Right atrium auricular region (tissue), 2 donors: Measurements from ENCODE around the gene MN1. TPM values are rescaled to one million over a fixed set of nuclear protein-coding genes. Genes with fewer than 3 reads are reported as not detected.

Experiments used
- DNase-seq: peaks from one replicate; pipeline ENCODE4 v3.0.0-alpha.2; 2019; ENCODE audit warnings: low spot score
- H3K27ac ChIP-seq, 2 donors: fragments of 200-600 bp; sonication (generic); 1 replicate in 1 of 2; 2 replicates in 1 of 2; pipeline ENCODE4 v1.5.1; 2016 to 2019
- H3K27me3 ChIP-seq, 2 donors: fragments of 200-600 bp; sonication (generic); one replicate each; pipeline versions ENCODE4 v1.5.1 to v1.6.0; 2017 to 2019
- H3K36me3 ChIP-seq: fragments of 200-600 bp; sonication (generic); one replicate; pipeline ENCODE4 v1.5.1; 2016
- H3K4me1 ChIP-seq, 2 donors: fragments of 200-600 bp; sonication (generic); one replicate each; pipeline versions ENCODE4 v1.5.1 to v1.6.0; 2017 to 2019
- H3K4me3 ChIP-seq, 2 donors: fragments of 200-600 bp; sonication (generic); 1 replicate in 1 of 2; 2 replicates in 1 of 2; pipeline ENCODE4 v1.5.1; 2017 to 2019; ENCODE audit warnings: mild to moderate bottlenecking in 1 of 2, moderate library complexity in 1 of 2
- H3K9me3 ChIP-seq, 2 donors: fragments of 200-600 bp; sonication (generic); one replicate each; pipeline ENCODE4 v1.5.1; 2019
- total RNA-seq, 2 donors: library from RNA; depleted of rRNA; stranded (reverse); fragments of >200 nt; gene quantifications; one replicate each; pipeline ENCODE4 v1.1.0, GENCODE V29; 2016
- TF ChIP-seq, protein P1 (sequence below), 2 donors: fragments of 200-600 bp; sonication (generic); IDR thresholded peaks; one replicate each; pipeline ENCODE4 v1.5.1; 2019; ENCODE audit warnings: antibody characterized with exemption in 2 of 2

The MN1 gene
- total RNA-seq, 2 donors from 2014 or later = 13.0 to 14.3 TPM

- H3K27me3 ChIP-seq = no peaks in the 10 kb centered on the region
- peak overlapping the region; percentile 93 to 96 for H3K27ac ChIP-seq
- TF ChIP-seq, protein P1, sequence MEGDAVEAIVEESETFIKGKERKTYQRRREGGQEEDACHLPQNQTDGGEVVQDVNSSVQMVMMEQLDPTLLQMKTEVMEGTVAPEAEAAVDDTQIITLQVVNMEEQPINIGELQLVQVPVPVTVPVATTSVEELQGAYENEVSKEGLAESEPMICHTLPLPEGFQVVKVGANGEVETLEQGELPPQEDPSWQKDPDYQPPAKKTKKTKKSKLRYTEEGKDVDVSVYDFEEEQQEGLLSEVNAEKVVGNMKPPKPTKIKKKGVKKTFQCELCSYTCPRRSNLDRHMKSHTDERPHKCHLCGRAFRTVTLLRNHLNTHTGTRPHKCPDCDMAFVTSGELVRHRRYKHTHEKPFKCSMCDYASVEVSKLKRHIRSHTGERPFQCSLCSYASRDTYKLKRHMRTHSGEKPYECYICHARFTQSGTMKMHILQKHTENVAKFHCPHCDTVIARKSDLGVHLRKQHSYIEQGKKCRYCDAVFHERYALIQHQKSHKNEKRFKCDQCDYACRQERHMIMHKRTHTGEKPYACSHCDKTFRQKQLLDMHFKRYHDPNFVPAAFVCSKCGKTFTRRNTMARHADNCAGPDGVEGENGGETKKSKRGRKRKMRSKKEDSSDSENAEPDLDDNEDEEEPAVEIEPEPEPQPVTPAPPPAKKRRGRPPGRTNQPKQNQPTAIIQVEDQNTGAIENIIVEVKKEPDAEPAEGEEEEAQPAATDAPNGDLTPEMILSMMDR (IDR thresholded peaks at IDR 0.05) = peak in 1 of 2 donors; percentile 44
- peaks cover 9% of the 10 kb centered on the region for H3K36me3 ChIP-seq
- no peak for DNase-seq
- H3K4me3 ChIP-seq = peak overlapping the region; percentile 74 to 83
- H3K4me1 ChIP-seq = peaks cover 0 to 56% of the 10 kb centered on the region in 2 donors
- no peaks in the 10 kb centered on the region for H3K9me3 ChIP-seq
Measured at GRCh38 chr22:27801202-27801615, 347 bp downstream of the MN1 start.

- Histone ChIP-seq H3K27me3 (no peaks in the 10 kb centered on the region), H3K27ac (peak overlapping the region; percentile 93 to 96)
- TF ChIP-seq, protein P1 (IDR thresholded peaks at IDR 0.05) = no peak
Measured at GRCh38 chr22:27800250-27801201, 1.0 kb downstream of the MN1 start.

DNA sequence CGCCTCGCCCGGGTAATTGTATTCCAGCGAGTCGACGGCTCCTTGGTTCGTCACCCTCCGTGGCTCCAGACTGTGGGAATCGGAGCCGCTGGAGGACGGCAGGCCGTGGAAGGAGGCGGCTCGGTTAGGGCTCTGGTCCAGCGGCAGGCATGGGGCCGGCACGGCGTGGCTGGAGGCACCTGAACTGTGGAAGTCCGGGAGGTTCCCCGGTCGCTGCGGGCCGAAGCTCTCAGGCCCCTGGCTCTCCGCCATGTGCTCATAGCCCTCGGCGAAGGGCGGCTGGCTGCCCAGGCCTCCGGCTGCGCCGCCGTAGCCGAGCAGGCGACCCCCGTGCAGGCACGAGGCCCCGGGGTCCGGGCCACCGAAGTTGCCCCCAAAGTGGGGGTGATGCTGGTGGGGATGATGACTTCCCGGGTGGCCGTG is 1.7 kb downstream of the MN1 start:
- Histone ChIP-seq H3K36me3 (peaks cover 9% of the 10 kb centered on the region), H3K27ac (peak overlapping the region; percentile 93 to 96), H3K27me3 (no peaks in the 10 kb centered on the region), H3K9me3 (no peaks in the 10 kb centered on the region), H3K4me3 (peak overlapping the region; percentile 74 to 83), H3K4me1 (peaks cover 0 to 58% of the 10 kb centered on the region in 2 donors)
- TF ChIP-seq, protein P1 (IDR thresholded peaks at IDR 0.05) = no peak
- DNase-seq = no peak

More at GRCh38 chr22:27800250-27801201, 1.0 kb downstream of the MN1 start:
- Histone ChIP-seq H3K4me3 (peak overlapping the region; percentile 74 to 83), H3K36me3 (peaks cover 9% of the 10 kb centered on the region), H3K9me3 (no peaks in the 10 kb centered on the region), H3K4me1 (peaks cover 0 to 62% of the 10 kb centered on the region in 2 donors)
- no peak for DNase-seq

GRCh38 chr22:27799015-27799826 is 2.3 kb downstream of the MN1 start:
- Histone ChIP-seq H3K4me1 (peaks cover 0 to 52% of the 10 kb centered on the region in 2 donors), H3K36me3 (peaks cover 9% of the 10 kb centered on the region), H3K4me3 (peak overlapping the region; percentile 74 to 83), H3K9me3 (no peaks in the 10 kb centered on the region), H3K27me3 (no peaks in the 10 kb centered on the region), H3K27ac (peak overlapping the region; percentile 93 to 96)
- no peak for DNase-seq
- TF ChIP-seq, protein P1 (IDR thresholded peaks at IDR 0.05) = no peak

DNA sequence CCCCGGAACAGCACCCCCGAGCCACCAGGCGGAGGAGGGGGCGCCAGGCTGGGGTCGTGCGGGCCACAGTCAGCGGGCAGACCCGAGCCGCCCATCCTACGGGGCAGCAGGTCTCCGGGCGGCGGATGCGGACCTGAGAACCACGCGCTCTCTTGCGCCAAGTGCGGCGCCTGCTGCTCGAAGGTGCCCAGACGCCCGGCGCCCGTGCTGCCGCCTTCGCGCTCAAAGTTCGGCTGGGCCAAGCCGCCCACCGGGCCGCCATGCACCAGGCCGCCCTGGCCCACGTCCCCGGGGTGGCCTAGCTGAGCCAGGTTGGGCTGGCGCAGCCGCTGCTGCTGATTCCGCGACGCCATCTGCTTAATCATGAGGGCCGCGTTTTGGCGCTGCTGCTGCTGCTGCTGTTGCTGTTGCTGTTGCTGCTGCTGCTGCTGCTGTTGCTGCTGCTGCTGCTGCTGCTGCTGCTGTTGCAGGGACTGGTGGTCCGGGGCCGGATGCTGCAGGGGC is 3.0 kb downstream of the MN1 start:
- Histone ChIP-seq H3K4me1 (peaks cover 0 to 50% of the 10 kb centered on the region in 2 donors), H3K9me3 (no peaks in the 10 kb centered on the region), H3K27ac (peak overlapping the region; percentile 93 to 96), H3K4me3 (peak overlapping the region; percentile 74 to 83), H3K36me3 (peaks cover 9% of the 10 kb centered on the region), H3K27me3 (no peaks in the 10 kb centered on the region)
- DNase-seq = no peak
- TF ChIP-seq, protein P1 (IDR thresholded peaks at IDR 0.05) = no peak
